HCT116 (cell line): ENCODE measurements around the gene ENTHD1. TPM values are rescaled to one million over a fixed set of nuclear protein-coding genes. Genes with fewer than 3 reads are reported as not detected.

ENCODE experiments used
- ATAC-seq: fragments of 200-7000 bp; cut with Tn5 transposase; 2 replicates; pipeline ENCODE4 v1.9.1; 2020; ENCODE audit warnings: mild to moderate bottlenecking, moderate library complexity
- BruUV-seq: library from RNA; stranded (reverse); fragments of 400-500 nt; replicated peaks from 2 replicates; lab custom pipeline; 2021; lab: Mats Ljungman, UMichigan
- CTCF ChIA-PET: fragments of 300-600 bp; sonication (Branson Sonifier 250); formaldehyde crosslinking; loops from one replicate; lab custom pipeline; 2021; ENCODE audit warnings: antibody characterized with exemption; lab: Charles Lee
- POLR2A ChIA-PET: fragments of 300-600, 350-600 bp; sonication (Branson Sonifier 250); formaldehyde crosslinking; loops from one replicate; lab custom pipeline; 2021; ENCODE audit warnings: antibody characterized with exemption; lab: Charles Lee
- RAD21 ChIA-PET, 2 experiments: fragments of 300-600 bp; sonication (Branson Sonifier 250); formaldehyde crosslinking; loops; one replicate each; lab custom pipeline; 2023; ENCODE audit warnings: low total read pairs in 2 of 2; ENCODE audit not compliant: uncharacterized antibody in 2 of 2, unreplicated experiment in 2 of 2, low non-redundant PET in 1 of 2; lab: Charles Lee
- DNase-seq: peaks from one replicate; pipeline ENCODE4 v3.0.0-alpha.2; 2010; ENCODE audit warnings: low read depth, low spot score
- H2AFZ ChIP-seq: fragments of 200-600 bp; shearing (Covaris generic), sonication (generic); 2 replicates; pipeline ENCODE4 v1.6.1; 2017; ENCODE audit warnings: low read depth, mixed run types, mixed read lengths, antibody characterized with exemption, low read length; ENCODE audit not compliant: poor library complexity, severe bottlenecking
- H3K27ac ChIP-seq: 2 replicates; pipeline ENCODE4 v1.5.1; 2012; ENCODE audit warnings: low read depth, low read length
- H3K27me3 ChIP-seq: fragments of 200-600 bp; sonication (generic); 2 replicates; pipeline ENCODE4 v1.6.1; 2016; ENCODE audit warnings: mixed run types, low read length, mixed read lengths; ENCODE audit not compliant: insufficient read depth
- H3K36me3 ChIP-seq, 2 experiments: fragments of 200-500 bp in 1 of 2; fragments of 200-600 bp in 1 of 2; sonication (Bioruptor generic) in 1 of 2; sonication (generic) in 1 of 2; 2 replicates each; pipeline versions ENCODE4 v1.5.1 to v1.6.1; 2014 to 2016; ENCODE audit warnings: low read length in 2 of 2, inconsistent platforms in 1 of 2, mixed read lengths in 1 of 2, mixed run types in 1 of 2; ENCODE audit not compliant: insufficient read depth in 2 of 2, control insufficient read depth in 1 of 2
- H3K4me1 ChIP-seq, 2 experiments: fragments of 200-600 bp in 1 of 2; sonication (generic) in 1 of 2; 2 replicates each; pipeline versions ENCODE4 v1.5.1 to v1.6.1; 2012 to 2017; ENCODE audit warnings: low read length in 2 of 2, inconsistent platforms in 1 of 2, mild to moderate bottlenecking in 1 of 2, mixed read lengths in 1 of 2, mixed run types in 1 of 2, moderate library complexity in 1 of 2; ENCODE audit not compliant: insufficient read depth in 2 of 2, control insufficient read depth in 1 of 2
- H3K4me2 ChIP-seq: fragments of 200-600 bp; sonication (generic); 2 replicates; pipeline ENCODE4 v1.6.1; 2017; ENCODE audit warnings: mixed run types, low read length, mixed read lengths
- H3K4me3 ChIP-seq, 2 experiments: fragments of 200-600 bp in 1 of 2; sonication (generic) in 1 of 2; replicated peaks in 1 of 2; 2 replicates each; pipeline ENCODE4 v1.5.1; 2011 to 2016; ENCODE audit warnings: low read length in 2 of 2, control low read depth in 1 of 2, low read depth in 1 of 2, mild to moderate bottlenecking in 1 of 2, mixed read lengths in 1 of 2, mixed run types in 1 of 2
- H3K79me2 ChIP-seq: fragments of 200-600 bp; sonication (generic); 2 replicates; pipeline ENCODE4 v1.6.1; 2017; ENCODE audit warnings: mild to moderate bottlenecking, mixed run types, low read length, moderate library complexity, mixed read lengths; ENCODE audit not compliant: insufficient read depth
- H3K9ac ChIP-seq: fragments of 200-600 bp; sonication (generic); 2 replicates; pipeline ENCODE4 v1.6.1; 2016; ENCODE audit warnings: low read length, mixed read lengths
- H3K9me2 ChIP-seq: fragments of 200-600 bp; sonication (generic), shearing (Covaris generic); 2 replicates; pipeline ENCODE4 v1.6.1; 2017; ENCODE audit warnings: mixed run types, mild to moderate bottlenecking, moderate library complexity; ENCODE audit not compliant: insufficient read depth
- H3K9me3 ChIP-seq, 2 experiments: fragments of 200-500 bp in 1 of 2; fragments of 200-600 bp in 1 of 2; sonication (Bioruptor generic) in 1 of 2; sonication (generic) in 1 of 2; 2 replicates each; pipeline ENCODE4 v1.6.1; 2014 to 2017; ENCODE audit warnings: low read length in 2 of 2, mixed read lengths in 2 of 2, inconsistent platforms in 1 of 2, low read depth in 1 of 2, mild to moderate bottlenecking in 1 of 2, mixed run types in 1 of 2, moderate library complexity in 1 of 2; ENCODE audit not compliant: control insufficient read depth in 1 of 2, insufficient read depth in 1 of 2
- H4K20me1 ChIP-seq: fragments of 200-600 bp; sonication (generic), shearing (Covaris generic); 2 replicates; pipeline ENCODE4 v1.6.1; 2017; ENCODE audit warnings: mixed run types, mild to moderate bottlenecking, moderate library complexity; ENCODE audit not compliant: insufficient read depth
- CBX3 ChIP-seq: IDR thresholded peaks from 2 replicates; pipeline ENCODE4 v1.6.1; 2012; ENCODE audit warnings: low read depth
- EGR1 ChIP-seq: IDR thresholded peaks from 2 replicates; pipeline ENCODE4 v1.6.1; 2012; ENCODE audit warnings: low read depth
- EZH2 ChIP-seq: fragments of 200-600 bp; sonication (generic); IDR thresholded peaks from 2 replicates; pipeline ENCODE4 v1.6.1; 2017; ENCODE audit warnings: antibody characterized with exemption, mixed run types
- FOSL1 ChIP-seq: IDR thresholded peaks from 2 replicates; pipeline ENCODE4 v1.6.1; 2012; ENCODE audit warnings: low read depth
- POLR2A ChIP-seq: IDR thresholded peaks from 2 replicates; pipeline ENCODE4 v1.7.0; 2011; ENCODE audit warnings: borderline replicate concordance; ENCODE audit not compliant: insufficient read depth, insufficient read length; ENCODE audit errors: extremely low read depth
- POLR2AphosphoS5 ChIP-seq: IDR thresholded peaks from 2 replicates; pipeline ENCODE4 v1.6.1; 2011; ENCODE audit warnings: mild to moderate bottlenecking, low read depth, low read length, moderate library complexity
- SP1 ChIP-seq: IDR thresholded peaks from 2 replicates; pipeline ENCODE4 v1.6.1; 2012; ENCODE audit warnings: low read depth
- YY1 ChIP-seq: IDR thresholded peaks from 2 replicates; pipeline ENCODE4 v1.6.1; 2011; ENCODE audit warnings: low read length, low read depth, moderate library complexity, mild to moderate bottlenecking; ENCODE audit not compliant: insufficient replicate concordance; ENCODE audit errors: extremely low read depth
- ZNF274 ChIP-seq: fragments of 200-500 bp; sonication (Bioruptor generic); IDR thresholded peaks from 2 replicates; pipeline ENCODE4 v1.6.1; 2014; ENCODE audit warnings: mild to moderate bottlenecking, low read depth, low read length, inconsistent platforms
- intact Hi-C: fragments of 100-400 bp; cut with micrococcal nuclease; formaldehyde crosslinking; loops from 2 replicates; pipeline ENCODE4 v1.10.0; 2022
- total RNA-seq: library from RNA; stranded (reverse); gene quantifications from one replicate; pipeline ENCODE4 v1.2.1, GENCODE V29; 2021; ENCODE audit not compliant: unreplicated experiment
- TF ChIP-seq, protein P1 (sequence below): IDR thresholded peaks from 2 replicates; pipeline ENCODE4 v1.6.1; 2011; ENCODE audit warnings: mild to moderate bottlenecking, low read length, moderate library complexity; ENCODE audit not compliant: insufficient replicate concordance; ENCODE audit errors: extremely low read depth

The ENTHD1 gene
- total RNA-seq, 1 experiment from 2014 or later: not detected

DNA sequence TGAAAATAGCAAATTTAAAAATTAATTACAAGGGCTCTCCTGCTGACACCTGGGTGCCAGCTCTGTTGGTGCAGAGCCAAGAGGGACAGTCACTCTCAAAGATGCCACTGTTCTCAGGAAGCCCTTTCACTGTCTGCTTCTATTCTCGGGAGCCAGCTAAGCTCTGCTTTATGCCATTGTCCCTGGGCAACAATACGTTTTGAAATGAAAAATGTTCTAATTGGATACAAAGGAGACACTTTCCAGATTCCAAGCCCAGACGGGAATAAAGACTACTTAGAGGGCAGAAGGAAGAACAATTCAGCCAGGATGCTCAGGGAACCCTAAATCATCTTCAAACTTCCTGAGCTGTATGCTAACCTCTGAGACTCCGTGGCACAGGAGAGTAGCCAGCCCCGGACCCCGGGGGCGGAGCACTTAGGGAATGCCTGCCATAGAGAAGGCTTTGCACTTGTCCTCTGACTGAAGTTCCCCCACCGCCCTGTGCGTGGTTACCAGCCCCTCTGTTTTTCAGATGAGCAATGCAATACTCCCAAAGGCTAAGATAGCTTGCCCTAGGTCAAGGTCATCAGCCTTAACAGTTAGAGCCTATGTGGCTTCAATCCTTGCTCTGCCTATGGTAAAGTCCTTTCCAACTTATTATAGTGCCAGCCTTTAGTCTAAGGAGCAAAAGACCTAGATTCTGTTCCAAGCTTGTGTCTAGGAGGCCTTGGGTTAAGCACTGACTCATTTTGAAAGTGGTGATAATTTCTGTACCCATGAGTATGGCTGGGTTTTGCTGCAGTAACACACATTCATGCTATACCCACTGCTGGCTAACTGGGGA lies 172.1 kb downstream of the ENTHD1 start:
- intact Hi-C loops: no loop called here

More for the DNA sequence above, 172.1 kb downstream of the ENTHD1 start:
- no peaks in the 10 kb centered on the region for H3K9me3 ChIP-seq
- no peaks in the 10 kb centered on the region for H3K79me2 ChIP-seq
- BruUV-seq: no TSS peak
- ATAC-seq (no peak), DNase-seq (no peak)
- H2AFZ ChIP-seq: no peak overlapping the region
- no peak overlapping the region for H3K4me2 ChIP-seq
- ChIA-PET POLR2A (no interaction called here), CTCF (no interaction called here), RAD21 (no interaction called here)
- no peak overlapping the region for H3K4me3 ChIP-seq
- TF ChIP-seq SP1: no peak
- TF ChIP-seq, protein P1, sequence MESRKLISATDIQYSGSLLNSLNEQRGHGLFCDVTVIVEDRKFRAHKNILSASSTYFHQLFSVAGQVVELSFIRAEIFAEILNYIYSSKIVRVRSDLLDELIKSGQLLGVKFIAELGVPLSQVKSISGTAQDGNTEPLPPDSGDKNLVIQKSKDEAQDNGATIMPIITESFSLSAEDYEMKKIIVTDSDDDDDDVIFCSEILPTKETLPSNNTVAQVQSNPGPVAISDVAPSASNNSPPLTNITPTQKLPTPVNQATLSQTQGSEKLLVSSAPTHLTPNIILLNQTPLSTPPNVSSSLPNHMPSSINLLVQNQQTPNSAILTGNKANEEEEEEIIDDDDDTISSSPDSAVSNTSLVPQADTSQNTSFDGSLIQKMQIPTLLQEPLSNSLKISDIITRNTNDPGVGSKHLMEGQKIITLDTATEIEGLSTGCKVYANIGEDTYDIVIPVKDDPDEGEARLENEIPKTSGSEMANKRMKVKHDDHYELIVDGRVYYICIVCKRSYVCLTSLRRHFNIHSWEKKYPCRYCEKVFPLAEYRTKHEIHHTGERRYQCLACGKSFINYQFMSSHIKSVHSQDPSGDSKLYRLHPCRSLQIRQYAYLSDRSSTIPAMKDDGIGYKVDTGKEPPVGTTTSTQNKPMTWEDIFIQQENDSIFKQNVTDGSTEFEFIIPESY: no peak
- TF ChIP-seq POLR2A: no peak
- TF ChIP-seq FOSL1: no peak
- TF ChIP-seq EZH2: no peak
- no peak for TF ChIP-seq ZNF274
- TF ChIP-seq POLR2AphosphoS5: no peak
- no peak for TF ChIP-seq CBX3
- no peak for TF ChIP-seq EGR1
- TF ChIP-seq YY1: no peak
- no peak overlapping the region for H3K9ac ChIP-seq
- no peaks in the 10 kb centered on the region for H3K9me2 ChIP-seq
- H3K27me3 ChIP-seq: no peaks in the 10 kb centered on the region
- H4K20me1 ChIP-seq: no peaks in the 10 kb centered on the region
- no peak overlapping the region for H3K27ac ChIP-seq
- peaks cover 5 to 12% of the 10 kb centered on the region in 2 experiments; a peak in 3 of 4 replicates for H3K4me1 ChIP-seq
- no peaks in the 10 kb centered on the region for H3K36me3 ChIP-seq
